K562 (cell line): Measurements from ENCODE around the gene LCP2. TPM values are rescaled to one million over a fixed set of nuclear protein-coding genes. Genes with fewer than 3 reads are reported as not detected.

Experiments used
- ATAC-seq: fragments of 200-7000 bp; cut with Tn5 transposase; 3 replicates; pipeline ENCODE4 v1.9.1; 2020; ENCODE audit warnings: moderate library complexity
- BruUV-seq: library from RNA; stranded (reverse); fragments of 400-500 nt; replicated peaks from 2 replicates; lab custom pipeline; 2021; lab: Mats Ljungman, UMichigan
- CTCF ChIA-PET: fragments of 300-600 bp; formaldehyde crosslinking; extraction: SDS; loops from one replicate; lab custom pipeline; 2021; ENCODE audit warnings: low intra/inter-chr PET ratio; lab: Yijun Ruan, JAX
- POLR2A ChIA-PET: fragments of 300-600, 350-650 bp; sonication (Branson Sonifier 250); formaldehyde crosslinking; extraction: SDS; loops from one replicate; lab custom pipeline; 2021; ENCODE audit warnings: antibody characterized with exemption, inconsistent platforms; lab: Yijun Ruan, JAX
- DNase-seq, 4 experiments: peaks; one replicate each; pipeline versions ENCODE4 v3.0.0 to v3.0.0-alpha.2; 2011 to 2018; ENCODE audit warnings: low spot score in 3 of 4, mixed read lengths in 3 of 4; ENCODE audit errors: extremely low read depth in 1 of 4
- FAIRE-seq: peaks from 2 replicates; lab custom pipeline; 2011; peaks lifted over from hg19 to GRCh38; lab: Jason Lieb, UNC
- H2AFZ ChIP-seq: 2 replicates; pipeline ENCODE4 v1.6.0; 2011; ENCODE audit warnings: low read depth, low read length, control low read depth, inconsistent platforms
- H3K27ac ChIP-seq: fragments of 200-600 bp; 3 replicates; pipeline ENCODE4 v1.8.0; 2011; ENCODE audit warnings: low read depth, mild to moderate bottlenecking, control low read depth, inconsistent platforms, low read length, moderate library complexity, mixed read lengths; ENCODE audit errors: extremely low read depth
- H3K27me3 ChIP-seq, 2 experiments: fragments of 300-600 bp in 1 of 2; 2 replicates in 1 of 2; 3 replicates in 1 of 2; pipeline versions ENCODE4 v1.6.0 to v1.8.0; 2011; ENCODE audit warnings: inconsistent platforms in 2 of 2, low read length in 2 of 2, mild to moderate bottlenecking in 1 of 2, mixed read lengths in 1 of 2, moderate library complexity in 1 of 2; ENCODE audit not compliant: control insufficient read depth in 2 of 2, insufficient read depth in 2 of 2
- H3K36me3 ChIP-seq: fragments of 300-600 bp; 3 replicates; pipeline ENCODE4 v1.8.0; 2011; ENCODE audit warnings: mild to moderate bottlenecking, low read length, inconsistent platforms; ENCODE audit not compliant: control insufficient read depth, insufficient read depth
- H3K4me1 ChIP-seq, 2 experiments: fragments of 200-600 bp in 1 of 2; replicated peaks in 1 of 2; 2 replicates in 1 of 2; 3 replicates in 1 of 2; pipeline versions ENCODE4 v1.5.1 to v1.8.0; 2011; ENCODE audit warnings: inconsistent platforms in 2 of 2, low read length in 2 of 2, mild to moderate bottlenecking in 1 of 2, mixed read lengths in 1 of 2, moderate library complexity in 1 of 2; ENCODE audit not compliant: control insufficient read depth in 2 of 2, insufficient read depth in 2 of 2
- H3K4me2 ChIP-seq: 2 replicates; pipeline ENCODE4 v1.6.1; 2011; ENCODE audit warnings: low read length, control low read depth, inconsistent platforms, mixed read lengths; ENCODE audit not compliant: insufficient read depth
- H3K4me3 ChIP-seq: fragments of 200-600 bp; sonication (generic), shearing (Covaris generic); 2 replicates; pipeline ENCODE4 v1.5.1; 2016; ENCODE audit warnings: control low read depth, inconsistent platforms
- H3K79me2 ChIP-seq: fragments of 200-600 bp; 3 replicates; pipeline ENCODE4 v1.8.0; 2011; ENCODE audit warnings: low read length, inconsistent platforms; ENCODE audit not compliant: control insufficient read depth, insufficient read depth
- H3K9ac ChIP-seq, 2 experiments: 2 replicates each; pipeline versions ENCODE4 v1.6.0 to v1.6.1; 2011; ENCODE audit warnings: low read depth in 2 of 2, low read length in 2 of 2, control low read depth in 1 of 2, inconsistent platforms in 1 of 2, mild to moderate bottlenecking in 1 of 2, mixed read lengths in 1 of 2; ENCODE audit not compliant: insufficient read depth in 1 of 2
- H3K9me1 ChIP-seq: one replicate; pipeline ENCODE4 v1.6.0; 2011; ENCODE audit warnings: inconsistent platforms, mild to moderate bottlenecking, low read length, moderate library complexity; ENCODE audit not compliant: control insufficient read depth, insufficient read depth
- H3K9me3 ChIP-seq: replicated peaks from 2 replicates; pipeline ENCODE4 v1.5.1; 2011; ENCODE audit warnings: low read depth, low read length, inconsistent platforms; ENCODE audit not compliant: control insufficient read depth, insufficient read depth
- H4K20me1 ChIP-seq: replicated peaks from 2 replicates; pipeline ENCODE4 v1.6.1; 2011; ENCODE audit warnings: low read length, inconsistent platforms, mixed read lengths; ENCODE audit not compliant: control insufficient read depth, insufficient read depth
- CBX8 ChIP-seq: fragments of 200-600 bp; sonication (generic); IDR thresholded peaks from 2 replicates; pipeline ENCODE4 v1.6.1; 2012; ENCODE audit warnings: borderline replicate concordance, mixed run types, low read depth, mild to moderate bottlenecking, moderate library complexity, mixed read lengths, low read length, control low read depth, inconsistent platforms; ENCODE audit not compliant: poor library complexity, severe bottlenecking; ENCODE audit errors: extremely low read depth
- DIDO1 ChIP-seq: fragments of 450-650 bp; IDR thresholded peaks from 2 replicates; pipeline ENCODE4 v1.6.1; 2016; ENCODE audit warnings: low read depth, missing biosample characterization, missing genetic modification characterization
- ELF2 ChIP-seq: fragments of 250-450 bp; sonication (Bioruptor Pico); IDR thresholded peaks from 2 replicates; pipeline ENCODE4 v1.5.0; 2021; ENCODE audit warnings: mild to moderate bottlenecking
- IRF2 ChIP-seq: sonication (generic); formaldehyde crosslinking; IDR thresholded peaks from 2 replicates; pipeline ENCODE4 v1.8.1; 2022; ENCODE audit warnings: mild to moderate bottlenecking, missing genetic modification reagents
- MTA1 ChIP-seq: fragments of 450-650 bp; IDR thresholded peaks from 2 replicates; pipeline ENCODE4 v1.6.1; 2017; ENCODE audit warnings: borderline replicate concordance
- MYC ChIP-seq, 2 experiments: fragments of 250-450 bp in 1 of 2; sonication (Bioruptor Pico) in 1 of 2; IDR thresholded peaks; 2 replicates each; pipeline versions ENCODE4 v1.5.1 to v1.6.1; 2012 to 2021; ENCODE audit warnings: low read depth in 2 of 2, borderline replicate concordance in 1 of 2, improper control_type of control experiment in 1 of 2, low read length in 1 of 2, mild to moderate bottlenecking in 1 of 2, moderate library complexity in 1 of 2
- RBM34 ChIP-seq: fragments of 200-400 bp; formaldehyde crosslinking; IDR thresholded peaks from 2 replicates; pipeline ENCODE4 v1.6.1; 2018; ENCODE audit warnings: low read length, borderline replicate concordance; ENCODE audit not compliant: insufficient read depth
- SNAPC5 ChIP-seq: fragments of 250-450 bp; sonication (Bioruptor Pico); IDR thresholded peaks from 2 replicates; pipeline ENCODE4 v1.8.0; 2021; ENCODE audit warnings: moderate library complexity, mild to moderate bottlenecking, inconsistent platforms
- TAF7 ChIP-seq: fragments of 450-650 bp; IDR thresholded peaks from 2 replicates; pipeline ENCODE4 v1.6.1; 2016; ENCODE audit warnings: missing genetic modification characterization, missing compliant biosample characterization
- THRAP3 ChIP-seq: fragments of 450-650 bp; IDR thresholded peaks from 2 replicates; pipeline ENCODE4 v1.6.1; 2016; ENCODE audit warnings: mild to moderate bottlenecking, inconsistent platforms, borderline replicate concordance
- ZBTB33 ChIP-seq: sonication (generic); formaldehyde crosslinking; IDR thresholded peaks from 2 replicates; pipeline ENCODE4 v1.8.1; 2023; ENCODE audit warnings: mild to moderate bottlenecking, missing genetic modification reagents
- ZFPM2 ChIP-seq: fragments of 250-450 bp; sonication (Bioruptor Pico); IDR thresholded peaks from 2 replicates; pipeline ENCODE4 v1.5.1; 2022; ENCODE audit warnings: mild to moderate bottlenecking
- ZKSCAN3 ChIP-seq: fragments of 250-450 bp; sonication (Bioruptor Pico); IDR thresholded peaks from 2 replicates; pipeline ENCODE4 v1.4.0; 2020
- ZNF184 ChIP-seq: sonication (generic); formaldehyde crosslinking; IDR thresholded peaks from 2 replicates; pipeline ENCODE4 v1.5.0; 2020; ENCODE audit warnings: missing genetic modification reagents
- ZNF212 ChIP-seq: fragments of 450-650 bp; formaldehyde crosslinking; IDR thresholded peaks from 2 replicates; pipeline ENCODE4 v1.4.0; 2020; ENCODE audit warnings: mild to moderate bottlenecking
- ZNF75A ChIP-seq: fragments of 450-650 bp; formaldehyde crosslinking; IDR thresholded peaks from 2 replicates; pipeline ENCODE4 v1.4.0; 2020; ENCODE audit warnings: mild to moderate bottlenecking
- WGBS: fragments of 100-300 bp; shearing (Covaris generic); methylation state at CpG from one replicate; pipeline ENCODE4 v1.1.6; 2016; ENCODE audit warnings: low coverage, mixed read lengths; ENCODE audit not compliant: insufficient coverage; ENCODE audit errors: missing lambda C conversion rate; 5-methylcytosine and 5-hydroxymethylcytosine counted together
- in situ Hi-C: fragments of 300-500 bp; cut with MboI; formaldehyde crosslinking; loops from 4 replicates; pipeline ENCODE4 v1.15.0; 2018; ENCODE audit warnings: inconsistent platforms, mixed read lengths
- intact Hi-C: fragments of 100-400 bp; cut with micrococcal nuclease; formaldehyde crosslinking; loops from 2 replicates; pipeline ENCODE4 v1.14.2; 2022
- polyA plus RNA-seq, 8 experiments: library from polyadenylated mRNA; depleted of rRNA in 4 of 8; stranded (reverse) in 5 of 8; unstranded in 3 of 8; fragments of >200 nt; fragmentation: Nextera tagmentation in 2 of 8; fragmentation: Illumina TruSeq in 1 of 8; extraction: Ambion mirVana in 2 of 8; extraction: Trizol in 1 of 8; gene quantifications; 2 replicates each; pipeline versions ENCODE4 v1.2.1 to v1.2.3, GENCODE V29; 2011 to 2014; ENCODE audit warnings: inconsistent platforms in 1 of 8, missing spikeins in 1 of 8
- total RNA-seq, 7 experiments: library from RNA; depleted of rRNA in 6 of 7; stranded (reverse); fragments of >200 nt in 6 of 7; fragmentation: Illumina TruSeq in 2 of 7; extraction: Trizol in 2 of 7; gene quantifications; 2 replicates each; pipeline versions ENCODE4 v1.2.1 to v1.2.3, GENCODE V29; 2011 to 2021; ENCODE audit warnings: low replicate concordance in 1 of 7

Gene LCP2
- total and polyA plus RNA-seq, 9 of the 15 experiments (the other 6 are each of a cell fraction or from before 2014, with no cell fraction given), result 4.0 to 31.3 (median 14.6) TPM

- no peak overlapping the region for H3K9ac ChIP-seq
- FAIRE-seq, result no peak
- peaks cover 0 to under 1% of the 10 kb centered on the region in 2 experiments; a peak in 1 of 5 replicates for H3K4me1 ChIP-seq
- H3K9me3 ChIP-seq, result no peaks in the 10 kb centered on the region
- no peaks in the 10 kb centered on the region for H3K36me3 ChIP-seq
- BruUV-seq, result no TSS peak
- H3K27me3 ChIP-seq, result no peaks in the 10 kb centered on the region
- H3K9me1 ChIP-seq, result no peaks in the 10 kb centered on the region
- H4K20me1 ChIP-seq, result no peaks in the 10 kb centered on the region
- POLR2A ChIA-PET, result no interaction called here
- DNase-seq, result no peak
- no peaks in the 10 kb centered on the region for H3K79me2 ChIP-seq
- H3K27ac ChIP-seq, result no peak overlapping the region
- TF ChIP-seq ZFPM2 (CRISPR knock-in tag), result no peak
- TF ChIP-seq ZKSCAN3 (CRISPR knock-in tag), result no peak
- no peak for TF ChIP-seq MTA1
- TF ChIP-seq ZBTB33, result no peak
- no peak for TF ChIP-seq DIDO1
- TF ChIP-seq TAF7 (tag), result no peak
- no peak for TF ChIP-seq CBX8
- TF ChIP-seq ZNF212 (CRISPR knock-in tag), result no peak
- TF ChIP-seq MYC (IDR thresholded peaks at IDR 0.05; ENCODE audit: low read depth, low read length), result no peak
- TF ChIP-seq MYC (CRISPR knock-in tag; IDR thresholded peaks at IDR 0.05; ENCODE audit: borderline replicate concordance, low read depth), result no peak
- TF ChIP-seq SNAPC5 (CRISPR knock-in tag), result no peak
- no peak for TF ChIP-seq THRAP3
- no peak for TF ChIP-seq IRF2 (CRISPR knock-in tag)
- TF ChIP-seq ZNF184, result no peak
- TF ChIP-seq ZNF75A, result no peak
- no peak for TF ChIP-seq RBM34
- no peak for TF ChIP-seq ELF2 (CRISPR knock-in tag)
- TF ChIP-seq, all 486 proteins: peak for 0
- CTCF ChIA-PET, result no interaction called here
- in situ Hi-C loops (no loop called here), intact Hi-C loops (no loop called here)
- no peak for ATAC-seq
- WGBS, result 6% methylated on average over 1 of the region's 1 CpG
- H3K4me2 ChIP-seq, result no peak overlapping the region
- H3K4me3 ChIP-seq, result no peak overlapping the region
- H2AFZ ChIP-seq, result no peak overlapping the region
Measured at GRCh38 chr5:170238456-170239196, 59.0 kb downstream of the LCP2 start.
